ENCODE results near the gene DESI1. TPM values are rescaled to one million over a fixed set of nuclear protein-coding genes. Genes with fewer than 3 reads are reported as not detected.
A peak's percentile ranks its signal among the peaks of the same experiment; 100 is the strongest.
"Not testable (repeated sequence)": the region's sequence is repeated elsewhere in the genome, so short reads cannot be mapped to it uniquely, and the experiment has no call there.

Gene DESI1
- total and polyA plus RNA-seq, 7 donors: 14.7 to 27.6 (median 21.5) TPM

DNA sequence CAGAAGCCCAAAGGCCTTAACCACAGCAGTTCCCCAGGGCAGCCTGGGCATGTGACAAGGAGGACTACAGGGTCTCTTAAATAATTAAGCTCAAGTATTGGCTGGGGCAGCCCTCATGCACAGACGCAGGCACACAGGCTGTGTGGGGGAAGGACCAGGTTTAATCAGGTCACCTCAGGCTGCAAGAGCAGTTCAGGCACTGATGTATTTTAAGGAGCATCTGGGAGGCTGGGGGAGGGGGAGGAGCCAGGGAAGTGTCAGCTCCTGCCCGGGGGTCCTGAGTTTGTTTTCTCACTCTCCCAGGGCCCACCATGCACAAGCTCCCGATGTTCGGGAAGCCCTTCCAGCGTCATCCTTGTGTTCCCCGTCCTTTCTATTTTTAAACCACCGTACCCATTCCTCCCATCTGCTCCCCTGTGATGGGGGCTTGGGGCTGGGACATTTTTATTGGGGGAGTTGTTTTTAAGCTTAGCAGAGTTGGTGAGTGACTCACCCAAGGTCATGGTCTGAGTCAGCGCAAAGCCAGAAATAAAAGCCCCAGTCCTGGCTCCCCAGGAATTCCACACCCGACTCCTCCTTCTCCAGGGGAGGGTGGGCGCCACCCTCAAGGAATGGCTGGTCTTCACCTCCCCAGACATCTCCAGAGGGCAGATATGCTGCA, 57.7 kb downstream of the DESI1 start:
- Histone ChIP-seq H3K36me3 (ENCODE audit: insufficient read depth in 1 of 2, low read depth in 1 of 2) (no peaks in the 10 kb centered on the region), H3K4me1 (peaks cover 3% of the 10 kb centered on the region), H3K9me3 (no peaks in the 10 kb centered on the region), H3K4me3 (no peak overlapping the region), H3K27me3 (ENCODE audit: insufficient read depth in 3 of 3, low read length in 2 of 3) (peaks cover 0 to 6% (median 4%) of the 10 kb centered on the region in 3 donors), H3K27ac (no peak overlapping the region)
- intact Hi-C loops (cut with DNase I): no loop called here
- ATAC-seq: no peak
- 48 to 57% (median 53%) methylated on average over 10 of the region's 10 CpGs for WGBS, 3 donors
- TF ChIP-seq, protein P1, sequence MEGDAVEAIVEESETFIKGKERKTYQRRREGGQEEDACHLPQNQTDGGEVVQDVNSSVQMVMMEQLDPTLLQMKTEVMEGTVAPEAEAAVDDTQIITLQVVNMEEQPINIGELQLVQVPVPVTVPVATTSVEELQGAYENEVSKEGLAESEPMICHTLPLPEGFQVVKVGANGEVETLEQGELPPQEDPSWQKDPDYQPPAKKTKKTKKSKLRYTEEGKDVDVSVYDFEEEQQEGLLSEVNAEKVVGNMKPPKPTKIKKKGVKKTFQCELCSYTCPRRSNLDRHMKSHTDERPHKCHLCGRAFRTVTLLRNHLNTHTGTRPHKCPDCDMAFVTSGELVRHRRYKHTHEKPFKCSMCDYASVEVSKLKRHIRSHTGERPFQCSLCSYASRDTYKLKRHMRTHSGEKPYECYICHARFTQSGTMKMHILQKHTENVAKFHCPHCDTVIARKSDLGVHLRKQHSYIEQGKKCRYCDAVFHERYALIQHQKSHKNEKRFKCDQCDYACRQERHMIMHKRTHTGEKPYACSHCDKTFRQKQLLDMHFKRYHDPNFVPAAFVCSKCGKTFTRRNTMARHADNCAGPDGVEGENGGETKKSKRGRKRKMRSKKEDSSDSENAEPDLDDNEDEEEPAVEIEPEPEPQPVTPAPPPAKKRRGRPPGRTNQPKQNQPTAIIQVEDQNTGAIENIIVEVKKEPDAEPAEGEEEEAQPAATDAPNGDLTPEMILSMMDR (IDR thresholded peaks at IDR 0.05): no peak
- DNase-seq: no peak

- WGBS, 3 donors: 70 to 83% (median 77%) methylated on average over 4 of the region's 4 CpGs
- DNase-seq (no peak), ATAC-seq (no peak)
- Histone ChIP-seq H3K36me3 (ENCODE audit: insufficient read depth in 1 of 2, low read depth in 1 of 2) (no peaks in the 10 kb centered on the region), H3K9me3 (no peaks in the 10 kb centered on the region), H3K4me3 (no peak overlapping the region), H3K4me1 (peaks cover 3% of the 10 kb centered on the region), H3K27ac (no peak overlapping the region), H3K27me3 (ENCODE audit: insufficient read depth in 3 of 3, low read length in 2 of 3) (peaks cover 0 to 6% (median 4%) of the 10 kb centered on the region in 3 donors)
- TF ChIP-seq, protein P1 (IDR thresholded peaks at IDR 0.05): no peak
- intact Hi-C loops (cut with DNase I): no loop called here
These were observed 58.4 kb downstream of the DESI1 start for GRCh38 chr22:41562461-41562860.

DNA sequence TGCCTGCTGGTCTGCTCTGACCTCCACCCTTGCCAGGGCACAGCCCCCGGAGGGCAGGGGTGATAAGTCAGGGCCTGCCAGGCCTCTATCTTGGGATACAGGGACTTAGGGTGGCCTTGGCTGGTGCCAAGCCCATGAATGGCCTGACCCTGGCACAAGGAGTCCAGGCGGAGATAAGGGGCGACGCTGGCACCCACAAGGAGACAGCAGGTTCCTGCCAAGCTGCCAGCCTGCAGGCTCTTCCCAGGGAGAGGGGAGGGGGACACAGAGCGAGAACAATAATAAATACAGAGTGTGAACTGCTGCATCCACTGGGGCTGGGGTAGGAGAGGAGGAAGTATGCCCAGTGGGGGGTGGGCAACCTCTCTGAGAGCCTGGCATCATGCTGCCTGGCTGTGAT, 59.1 kb downstream of the DESI1 start:
- Histone ChIP-seq H3K4me3 (peak overlapping the region; percentile 22), H3K4me1 (peaks cover 3% of the 10 kb centered on the region)

DNA sequence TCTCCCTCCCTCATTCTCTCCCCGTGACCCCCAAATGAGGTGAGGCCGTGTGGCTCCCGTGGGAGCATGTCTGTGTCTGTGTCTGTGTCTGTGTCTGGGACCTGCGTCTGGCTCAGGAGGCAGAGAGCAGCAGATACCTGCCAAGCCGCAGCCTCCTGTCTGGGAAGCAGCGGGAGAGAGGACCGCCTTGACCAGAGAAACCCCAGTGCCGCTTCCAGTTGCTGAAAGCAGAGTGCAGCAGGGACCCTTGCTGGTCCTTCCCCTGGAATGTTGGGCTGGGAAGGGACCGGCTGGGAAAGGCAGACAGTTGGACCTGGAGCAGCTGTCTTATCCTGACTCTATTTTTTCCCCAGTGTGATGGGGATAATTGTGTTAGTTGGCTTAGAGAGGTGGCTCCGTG, 59.5 kb downstream of the DESI1 start:
- no peak for ATAC-seq
- no peak for DNase-seq
- no peak overlapping the region for H3K27ac ChIP-seq
- H3K4me3 ChIP-seq: peak overlapping the region; percentile 25
- H3K4me1 ChIP-seq: peaks cover 3% of the 10 kb centered on the region
- WGBS, 3 donors: 48 to 49% (median 48%) methylated on average over 9 to 10 of the region's 10 CpGs
- TF ChIP-seq, protein P1 (IDR thresholded peaks at IDR 0.05): no peak
- peaks cover 0 to 11% (median 6%) of the 10 kb centered on the region in 3 donors for H3K27me3 ChIP-seq (ENCODE audit: insufficient read depth in 3 of 3, low read length in 2 of 3)
- intact Hi-C loops (cut with DNase I): no loop called here
- no peaks in the 10 kb centered on the region for H3K36me3 ChIP-seq (ENCODE audit: insufficient read depth in 1 of 2, low read depth in 1 of 2)
- H3K9me3 ChIP-seq: no peaks in the 10 kb centered on the region

More for the DNA sequence above, 59.1 kb downstream of the DESI1 start:
- TF ChIP-seq, protein P1 (IDR thresholded peaks at IDR 0.05): no peak
- Histone ChIP-seq H3K36me3 (ENCODE audit: insufficient read depth in 1 of 2, low read depth in 1 of 2) (no peaks in the 10 kb centered on the region), H3K9me3 (no peaks in the 10 kb centered on the region), H3K27me3 (ENCODE audit: insufficient read depth in 3 of 3, low read length in 2 of 3) (peaks cover 0 to 6% (median 6%) of the 10 kb centered on the region in 3 donors), H3K27ac (no peak overlapping the region)
- intact Hi-C loops (cut with DNase I): no loop called here
- DNase-seq (no peak), ATAC-seq (no peak)
- 61 to 79% (median 69%) methylated on average over 5 of the region's 5 CpGs for WGBS, 3 donors

DNA sequence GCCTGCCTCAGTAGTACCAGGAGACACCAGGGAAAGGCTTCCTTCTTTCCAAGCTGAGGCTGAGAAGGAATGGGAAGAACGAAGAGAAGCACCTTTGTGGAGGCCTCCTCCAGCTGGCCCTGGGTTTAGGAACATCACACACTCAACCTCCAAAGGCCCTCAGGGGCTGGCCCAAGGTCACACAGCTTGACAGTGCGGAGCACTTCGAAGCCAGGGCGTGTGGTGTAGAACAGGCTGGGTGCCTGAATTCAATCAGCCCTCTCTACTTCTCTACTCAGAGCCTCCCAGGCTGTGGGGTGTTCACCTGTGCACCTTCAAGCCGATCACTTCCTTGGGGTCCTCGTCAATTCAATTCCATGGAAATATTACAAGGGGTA, 60.8 kb downstream of the DESI1 start:
- ATAC-seq: no peak

GRCh38 chr22:41558241-41558630, 62.6 kb downstream of the DESI1 start:
- H3K4me1 ChIP-seq; intact Hi-C loops (cut with DNase I); H3K4me3 ChIP-seq; ATAC-seq; H3K36me3 ChIP-seq (ENCODE audit: insufficient read depth in 1 of 2, low read depth in 1 of 2); DNase-seq; H3K9me3 ChIP-seq; H3K27ac ChIP-seq: not testable (repeated sequence)
- peaks cover 0 to 13% (median 5%) of the 10 kb centered on the region in 3 donors for H3K27me3 ChIP-seq (ENCODE audit: insufficient read depth in 3 of 3, low read length in 2 of 3)
- WGBS, 3 donors: 91 to 92% (median 91%) methylated on average over 13 of the region's 13 CpGs

More for the DNA sequence above, 60.8 kb downstream of the DESI1 start:
- Histone ChIP-seq H3K27ac (no peak overlapping the region), H3K4me1 (no peaks in the 10 kb centered on the region), H3K27me3 (ENCODE audit: insufficient read depth in 3 of 3, low read length in 2 of 3) (peaks cover 0 to 13% (median 6%) of the 10 kb centered on the region in 3 donors), H3K9me3 (no peaks in the 10 kb centered on the region), H3K36me3 (ENCODE audit: insufficient read depth in 1 of 2, low read depth in 1 of 2) (no peaks in the 10 kb centered on the region), H3K4me3 (no peak overlapping the region)
- no peak for DNase-seq
- WGBS, 3 donors: 57 to 71% (median 58%) methylated on average over 6 of the region's 6 CpGs
- intact Hi-C loops (cut with DNase I): no loop called here
- TF ChIP-seq, protein P1 (IDR thresholded peaks at IDR 0.05): no peak

All from psoas muscle (tissue), 8 donors.